ENCODE measurements around the gene FOXC1.

DNA sequence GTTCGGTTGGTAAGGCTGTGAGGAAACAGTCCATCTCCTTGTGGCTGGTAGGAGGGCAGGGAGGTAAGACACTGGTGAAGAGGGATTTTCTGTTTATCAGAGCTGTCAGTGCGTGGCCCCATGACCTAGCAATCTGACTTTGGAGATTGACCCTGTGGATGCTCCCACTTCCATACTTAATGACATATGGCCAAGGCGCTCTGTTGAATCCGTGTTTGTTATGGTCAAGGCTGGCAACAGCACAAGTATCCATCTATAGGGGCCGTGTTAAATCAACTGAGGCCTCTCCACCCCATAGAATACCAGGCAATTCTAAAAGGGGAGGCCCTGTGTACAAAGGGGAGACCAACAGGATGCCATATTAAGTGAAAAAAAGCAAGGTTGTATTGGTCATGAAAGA, 25.6 kb upstream of the FOXC1 start:
- TF ChIP-seq CTCF (IDR thresholded peaks at IDR 0.05) = no peak
- TF ChIP-seq ZFX (IDR thresholded peaks at IDR 0.05; ENCODE audit: borderline replicate concordance) = no peak
